ENCODE data around the gene MED15. TPM values are rescaled to one million over a fixed set of nuclear protein-coding genes. Genes with fewer than 3 reads are reported as not detected.

The MED15 gene
- total RNA-seq, 4 donors from 2014 or later: 33.6 to 65.1 (median 36.1) TPM

DNA sequence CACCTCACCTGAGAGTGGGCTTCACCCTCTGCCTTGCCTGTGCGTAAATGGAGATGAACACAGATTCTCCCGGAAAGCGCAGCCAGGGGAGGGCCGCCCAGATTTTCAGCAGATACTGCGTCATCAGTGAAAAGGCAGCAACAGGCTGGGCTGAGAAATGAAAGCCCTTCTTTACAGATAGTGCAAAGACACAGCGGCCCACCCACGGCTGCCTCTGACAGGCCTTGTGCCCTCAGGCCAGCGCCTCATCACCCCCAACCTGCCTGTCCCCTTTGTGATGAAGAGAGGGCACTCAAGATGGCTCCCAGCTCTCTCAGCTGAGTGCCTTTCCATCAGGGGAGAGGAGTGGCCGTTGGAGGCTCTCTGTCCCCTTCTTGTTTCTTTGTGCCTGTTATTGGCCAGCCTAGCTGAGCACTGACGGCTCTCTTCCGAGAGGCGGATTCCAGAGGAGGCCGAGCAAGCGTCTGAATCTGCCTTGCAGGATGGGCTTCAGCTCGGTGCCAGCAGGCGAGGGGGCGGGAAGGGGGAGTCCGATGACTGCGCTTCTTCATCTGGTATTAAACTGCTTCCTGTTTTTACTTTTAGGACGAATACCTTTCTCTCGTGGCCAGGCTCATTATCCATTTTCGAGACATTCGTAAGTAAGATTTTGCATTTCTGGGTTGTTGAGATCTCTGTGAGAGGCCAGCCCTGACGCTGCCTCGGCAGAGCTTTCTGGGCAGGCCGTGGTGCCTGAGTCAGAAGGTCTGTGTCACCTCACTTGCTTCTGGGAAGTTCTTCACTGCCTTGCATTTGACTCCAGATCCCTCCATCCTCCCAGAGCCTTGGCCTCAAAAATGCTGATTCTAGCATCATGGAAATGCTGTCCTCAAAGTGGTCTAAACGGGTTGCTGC lies 43.7 kb downstream of the MED15 start:
- Histone ChIP-seq H3K27me3 (no peaks in the 10 kb centered on the region), H3K4me1 (peaks cover 43 to 47% of the 10 kb centered on the region in 2 donors), H3K36me3 (peaks cover 9 to 11% of the 10 kb centered on the region in 2 donors), H3K9me3 (no peaks in the 10 kb centered on the region), H3K4me3 (replicated peaks in 1 of 3) (no peak overlapping the region), H3K27ac (peak overlapping the region; percentile 55 to 86 (median 69))
- TF ChIP-seq, protein P1, sequence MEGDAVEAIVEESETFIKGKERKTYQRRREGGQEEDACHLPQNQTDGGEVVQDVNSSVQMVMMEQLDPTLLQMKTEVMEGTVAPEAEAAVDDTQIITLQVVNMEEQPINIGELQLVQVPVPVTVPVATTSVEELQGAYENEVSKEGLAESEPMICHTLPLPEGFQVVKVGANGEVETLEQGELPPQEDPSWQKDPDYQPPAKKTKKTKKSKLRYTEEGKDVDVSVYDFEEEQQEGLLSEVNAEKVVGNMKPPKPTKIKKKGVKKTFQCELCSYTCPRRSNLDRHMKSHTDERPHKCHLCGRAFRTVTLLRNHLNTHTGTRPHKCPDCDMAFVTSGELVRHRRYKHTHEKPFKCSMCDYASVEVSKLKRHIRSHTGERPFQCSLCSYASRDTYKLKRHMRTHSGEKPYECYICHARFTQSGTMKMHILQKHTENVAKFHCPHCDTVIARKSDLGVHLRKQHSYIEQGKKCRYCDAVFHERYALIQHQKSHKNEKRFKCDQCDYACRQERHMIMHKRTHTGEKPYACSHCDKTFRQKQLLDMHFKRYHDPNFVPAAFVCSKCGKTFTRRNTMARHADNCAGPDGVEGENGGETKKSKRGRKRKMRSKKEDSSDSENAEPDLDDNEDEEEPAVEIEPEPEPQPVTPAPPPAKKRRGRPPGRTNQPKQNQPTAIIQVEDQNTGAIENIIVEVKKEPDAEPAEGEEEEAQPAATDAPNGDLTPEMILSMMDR (IDR thresholded peaks at IDR 0.05): no peak
- no peak for DNase-seq
- intact Hi-C loops (cut with DNase I): no loop called here
- 73 to 75% methylated on average over 25 to 26 of the region's 27 CpGs for WGBS, 2 donors

DNA sequence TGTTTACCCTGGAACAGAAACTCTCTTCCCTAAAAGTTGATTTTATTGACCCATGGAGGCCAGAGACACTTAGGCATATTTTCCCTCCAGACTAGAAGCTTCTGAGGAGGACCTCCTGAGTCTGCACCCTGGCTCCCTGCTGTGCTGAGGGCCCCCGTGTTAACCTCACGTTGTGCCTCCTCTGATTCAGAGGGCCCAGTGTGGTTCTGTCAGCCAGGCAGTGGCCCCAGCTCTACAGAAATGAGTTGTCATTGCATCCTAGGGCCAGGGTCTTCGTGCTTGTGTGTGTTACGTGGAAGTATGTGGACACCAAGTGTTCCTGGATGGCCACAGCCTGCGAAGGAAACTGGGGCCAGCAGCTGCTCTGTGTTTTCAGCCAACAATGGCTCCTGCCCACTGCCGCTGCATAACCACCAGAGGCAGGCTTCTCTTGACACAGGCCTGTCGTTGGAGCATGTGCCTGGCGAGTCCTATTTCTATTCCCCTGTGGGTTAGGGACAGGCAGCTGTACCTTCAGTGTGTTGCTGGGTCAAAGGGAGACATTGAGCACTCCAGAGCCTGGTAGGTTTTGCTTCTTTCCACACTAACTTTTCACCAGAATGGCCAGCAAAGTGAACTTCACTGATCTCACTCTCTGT lies 44.5 kb downstream of the MED15 start:
- H3K36me3 ChIP-seq: peaks cover 9 to 11% of the 10 kb centered on the region in 2 donors
- peaks cover 37 to 44% of the 10 kb centered on the region in 2 donors for H3K4me1 ChIP-seq
- 43 to 58% methylated on average over 5 to 8 of the region's 8 CpGs for WGBS, 2 donors
- intact Hi-C loops (cut with DNase I): no loop called here
- H3K9me3 ChIP-seq: no peaks in the 10 kb centered on the region
- no peak for DNase-seq
- TF ChIP-seq POLR2A (IDR thresholded peaks at IDR 0.05): no peak
- TF ChIP-seq, protein P1 (IDR thresholded peaks at IDR 0.05): peak in 2 of 6 experiments; percentile 4 to 11
- peak overlapping the region; percentile 55 to 86 (median 69) for H3K27ac ChIP-seq
- no peaks in the 10 kb centered on the region for H3K27me3 ChIP-seq
- H3K4me3 ChIP-seq (replicated peaks in 1 of 3): no peak overlapping the region

DNA sequence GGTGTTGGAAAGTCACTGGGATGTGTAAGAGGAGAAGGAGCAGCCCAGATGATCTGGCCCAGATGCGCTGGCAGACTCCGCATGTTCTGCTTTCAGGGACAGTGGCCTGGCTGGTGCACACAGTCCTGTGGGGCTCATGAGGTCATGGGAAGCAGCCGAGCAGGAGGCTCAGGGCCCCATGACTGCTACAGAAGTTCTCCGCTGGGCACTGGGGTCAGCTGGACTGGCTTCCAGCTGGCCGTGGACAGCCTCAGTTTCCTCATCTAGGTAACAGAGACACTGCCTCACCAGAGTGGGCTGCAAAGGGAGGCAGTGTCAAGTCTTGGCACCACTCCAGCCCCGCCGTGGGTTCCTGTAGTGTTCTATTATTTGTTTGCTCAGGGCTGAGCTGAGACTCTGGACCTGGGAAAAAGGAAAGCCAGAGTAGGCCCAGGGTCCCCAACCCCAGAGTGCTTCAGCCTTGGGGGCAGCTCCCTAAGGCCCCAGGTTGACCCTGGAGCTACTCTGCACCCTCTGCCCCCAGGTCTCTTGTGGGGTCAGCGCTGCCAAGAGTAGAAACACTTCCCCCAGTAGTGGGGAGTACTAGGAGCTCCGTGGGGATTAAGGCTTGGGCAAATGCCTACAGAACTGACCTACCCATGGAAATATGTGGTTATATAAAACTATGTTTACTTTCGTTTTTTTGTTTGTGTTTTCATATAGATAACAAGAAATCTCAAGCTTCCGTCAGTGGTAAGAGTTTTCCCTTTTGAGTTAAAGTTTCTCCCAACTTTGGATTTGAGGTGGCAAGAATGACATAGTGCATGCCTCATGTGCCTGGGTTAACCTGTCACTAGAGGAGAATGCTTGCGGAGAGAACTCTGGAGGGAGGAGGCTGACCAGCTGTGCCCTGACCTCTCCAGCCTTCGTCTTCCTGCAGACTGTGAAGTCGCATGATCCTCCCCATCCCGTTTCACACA lies 45.3 kb downstream of the MED15 start:
- DNase-seq: peak; percentile 34 to 41
- H3K36me3 ChIP-seq: peaks cover 9 to 11% of the 10 kb centered on the region in 2 donors
- peaks cover 40 to 52% of the 10 kb centered on the region in 2 donors for H3K4me1 ChIP-seq
- H3K9me3 ChIP-seq: no peaks in the 10 kb centered on the region
- H3K4me3 ChIP-seq (replicated peaks in 1 of 3): no peak overlapping the region
- no peaks in the 10 kb centered on the region for H3K27me3 ChIP-seq
- WGBS, 2 donors: 70 to 71% methylated on average over 15 of the region's 15 CpGs
- H3K27ac ChIP-seq: peak overlapping the region; percentile 42 to 86 (median 69)
- TF ChIP-seq POLR2A (IDR thresholded peaks at IDR 0.05): no peak
- TF ChIP-seq, protein P1 (IDR thresholded peaks at IDR 0.05): no peak
- intact Hi-C loops (cut with DNase I): no loop called here

DNA sequence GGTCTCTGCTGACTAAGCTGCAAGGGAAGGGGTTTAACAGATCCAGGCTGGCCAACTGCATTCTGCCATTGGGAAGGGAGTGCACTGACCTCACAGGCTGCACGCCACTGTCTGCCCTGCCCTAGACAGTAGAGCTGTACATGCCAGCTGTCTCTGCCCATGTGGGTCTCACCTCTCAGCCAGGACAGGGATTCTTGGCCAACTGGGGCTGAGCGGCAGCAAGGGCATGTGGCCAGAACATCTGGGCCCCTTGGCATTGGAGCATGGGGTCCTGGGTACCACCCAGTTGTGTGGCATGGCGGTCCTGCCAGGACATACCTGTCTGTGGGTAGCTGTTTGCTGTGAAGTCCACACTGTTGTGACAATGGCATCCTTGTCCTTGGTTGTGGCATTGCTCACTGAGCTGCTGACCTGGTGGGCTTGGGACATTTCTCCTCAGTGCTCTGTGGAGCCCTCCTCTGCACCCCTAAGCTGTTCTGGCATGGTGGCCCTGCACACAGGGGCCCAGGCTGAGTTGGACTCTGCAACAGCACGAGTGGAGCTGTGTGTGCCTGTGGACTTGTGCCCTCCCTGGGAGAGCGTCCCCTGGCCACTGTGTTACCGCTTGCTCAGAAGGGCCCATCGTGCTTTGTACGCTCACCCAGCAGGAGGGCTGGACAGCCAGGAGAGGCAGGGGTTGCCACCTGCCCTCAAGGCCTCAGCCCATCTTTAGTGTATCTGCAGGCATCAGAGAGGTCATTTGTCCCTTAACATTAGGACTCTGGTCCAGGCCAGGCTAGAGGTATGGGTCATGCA lies 46.7 kb downstream of the MED15 start:
- H3K27ac ChIP-seq: peak overlapping the region in 1 of 3 donors; percentile 62
- TF ChIP-seq POLR2A (IDR thresholded peaks at IDR 0.05): no peak
- TF ChIP-seq, protein P1 (IDR thresholded peaks at IDR 0.05): no peak
- no peak overlapping the region for H3K4me3 ChIP-seq (replicated peaks in 1 of 3)
- H3K27me3 ChIP-seq: no peaks in the 10 kb centered on the region
- peaks cover 9 to 16% of the 10 kb centered on the region in 2 donors for H3K36me3 ChIP-seq
- 83 to 92% methylated on average over 1 to 7 of the region's 8 CpGs for WGBS, 2 donors
- intact Hi-C loops (cut with DNase I): no loop called here
- DNase-seq: no peak
- H3K4me1 ChIP-seq: peaks cover 33 to 52% of the 10 kb centered on the region in 2 donors
- H3K9me3 ChIP-seq: no peaks in the 10 kb centered on the region
